Mammary epithelial cell (primary cell): Measurements from ENCODE around the gene RNF220.

Experiments
- CTCF ChIP-seq, 2 donors: IDR thresholded peaks in 1 of 2; conservative IDR thresholded peaks in 1 of 2; 2 replicates each; pipeline ENCODE4 v1.5.1; 2011 to 2012; ENCODE audit warnings: inconsistent platforms in 2 of 2, low read length in 2 of 2, mild to moderate bottlenecking in 2 of 2, control low read depth in 1 of 2, low read depth in 1 of 2; ENCODE audit not compliant: insufficient read depth in 1 of 2; ENCODE audit errors: extremely low read depth in 1 of 2
- EZH2 ChIP-seq: IDR thresholded peaks from 2 replicates; pipeline ENCODE4 v1.6.1; 2012; ENCODE audit warnings: low read length, inconsistent platforms, borderline replicate concordance

- no peak for TF ChIP-seq EZH2
- no peak for TF ChIP-seq CTCF (conservative IDR thresholded peaks at IDR 0.05 in 1 of 2, IDR thresholded peaks at IDR 0.05 in 1 of 2; ENCODE audit: extremely low read depth in 1 of 2, insufficient read depth in 1 of 2, low read depth in 1 of 2, low read length in 2 of 2)
Measured at GRCh38 chr1:44575396-44575795, 170.3 kb downstream of the RNF220 start.
